ENCODE measurements around the gene CENPU.
"Not testable (repeated sequence)": the region's sequence is repeated elsewhere in the genome, so short reads cannot be mapped to it uniquely, and the experiment has no call there.

The CENPU gene

DNA sequence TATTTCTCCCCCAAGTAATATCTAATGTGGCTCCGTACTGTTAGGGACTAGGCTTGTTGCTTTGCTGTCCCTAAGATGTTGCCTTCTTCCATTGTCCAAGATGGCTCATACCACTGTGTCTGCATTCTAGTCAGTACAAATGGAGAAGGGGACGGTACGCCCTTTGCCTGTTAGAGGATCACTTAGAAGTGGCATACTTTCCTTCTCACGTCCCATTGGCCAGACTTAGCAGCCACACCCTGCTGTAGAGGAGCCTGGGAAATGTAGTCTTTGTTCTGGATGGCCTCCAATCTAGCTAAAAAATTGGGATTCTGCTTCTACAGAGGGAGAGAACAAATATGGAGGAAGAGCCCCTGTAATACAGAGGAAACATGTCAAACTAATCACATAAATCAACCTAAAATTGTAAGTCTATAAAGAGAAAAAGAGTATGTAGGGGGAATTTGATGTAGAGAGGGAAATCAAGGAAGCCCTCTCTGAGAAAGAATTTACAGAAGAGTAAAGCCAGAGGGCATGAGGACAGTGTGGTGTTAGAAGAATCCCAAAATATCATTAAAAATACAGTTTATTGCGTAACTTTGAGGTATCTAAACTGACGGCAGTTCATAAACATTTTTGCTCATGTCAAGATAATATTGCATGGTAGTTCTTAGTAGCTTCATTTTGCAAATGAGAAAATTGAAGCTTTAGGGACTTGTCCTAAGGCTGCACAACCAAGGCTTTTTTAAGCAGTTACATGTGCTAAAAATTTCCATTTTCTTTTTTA lies 69.3 kb downstream of the CENPU start:
- DNase-seq (ENCODE audit: low read depth), result no peak

DNA sequence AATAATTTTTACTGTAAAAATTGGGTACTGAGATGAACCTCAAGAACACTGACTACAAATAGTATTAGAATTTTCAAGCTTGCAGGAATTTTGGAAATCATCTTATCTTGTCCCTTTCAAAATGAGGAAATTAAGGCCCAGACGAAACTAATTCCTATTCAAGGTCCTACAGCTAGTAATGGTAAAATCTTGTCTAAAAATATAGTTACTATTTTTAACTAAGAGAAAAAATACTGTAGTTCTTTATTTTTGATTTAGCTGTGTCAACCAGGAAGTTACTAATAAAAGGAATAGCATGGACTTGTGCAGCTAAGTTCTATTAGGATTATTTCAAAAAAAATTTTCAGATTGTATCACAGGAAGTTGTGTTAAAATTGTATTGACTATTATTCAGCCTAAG lies 71.7 kb downstream of the CENPU start:
- no peak for DNase-seq (ENCODE audit: low read depth)

DNA sequence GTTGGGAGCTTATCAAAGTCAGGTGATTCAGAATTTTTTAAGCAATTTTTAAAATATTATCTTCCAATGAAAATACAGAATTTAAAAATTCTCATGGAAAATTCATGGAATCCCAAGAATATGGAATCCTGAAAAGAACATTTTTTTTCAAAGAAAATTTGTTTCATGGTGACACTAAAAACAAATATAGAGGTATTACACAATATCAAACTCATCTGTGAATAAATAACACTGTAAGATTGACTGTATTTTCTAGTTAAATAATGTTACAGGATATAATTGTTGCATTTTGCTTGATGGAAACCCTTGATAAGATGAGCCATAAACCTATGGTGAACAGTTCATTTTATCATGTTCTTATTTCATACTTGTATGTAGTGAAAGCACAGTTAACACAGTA lies 72.9 kb downstream of the CENPU start:
- DNase-seq (ENCODE audit: low read depth), result no peak

- not testable (repeated sequence) for DNase-seq (ENCODE audit: low read depth)
Observed at GRCh38 chr4:184657820-184658219, 76.1 kb downstream of the CENPU start.

DNA sequence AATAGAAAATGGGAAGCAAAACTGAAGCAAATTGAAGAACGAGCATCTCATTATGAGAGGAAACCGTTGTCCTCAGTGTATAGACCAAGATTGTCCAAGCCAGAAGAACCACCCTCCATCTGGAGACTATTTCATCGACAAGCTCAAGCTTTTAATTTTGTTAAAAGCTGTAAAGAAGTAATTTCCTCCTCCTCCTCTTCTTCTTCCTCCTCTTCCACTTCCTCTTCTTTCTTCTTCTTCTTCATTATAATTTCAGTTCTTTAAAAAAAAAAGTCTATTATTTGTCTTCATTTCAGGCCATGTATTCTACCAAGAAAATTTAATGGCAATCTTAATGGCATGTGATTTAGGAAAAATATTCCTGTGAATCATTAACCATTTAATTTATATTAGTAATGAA lies 76.8 kb downstream of the CENPU start:
- DNase-seq (ENCODE audit: low read depth), result no peak

DNA sequence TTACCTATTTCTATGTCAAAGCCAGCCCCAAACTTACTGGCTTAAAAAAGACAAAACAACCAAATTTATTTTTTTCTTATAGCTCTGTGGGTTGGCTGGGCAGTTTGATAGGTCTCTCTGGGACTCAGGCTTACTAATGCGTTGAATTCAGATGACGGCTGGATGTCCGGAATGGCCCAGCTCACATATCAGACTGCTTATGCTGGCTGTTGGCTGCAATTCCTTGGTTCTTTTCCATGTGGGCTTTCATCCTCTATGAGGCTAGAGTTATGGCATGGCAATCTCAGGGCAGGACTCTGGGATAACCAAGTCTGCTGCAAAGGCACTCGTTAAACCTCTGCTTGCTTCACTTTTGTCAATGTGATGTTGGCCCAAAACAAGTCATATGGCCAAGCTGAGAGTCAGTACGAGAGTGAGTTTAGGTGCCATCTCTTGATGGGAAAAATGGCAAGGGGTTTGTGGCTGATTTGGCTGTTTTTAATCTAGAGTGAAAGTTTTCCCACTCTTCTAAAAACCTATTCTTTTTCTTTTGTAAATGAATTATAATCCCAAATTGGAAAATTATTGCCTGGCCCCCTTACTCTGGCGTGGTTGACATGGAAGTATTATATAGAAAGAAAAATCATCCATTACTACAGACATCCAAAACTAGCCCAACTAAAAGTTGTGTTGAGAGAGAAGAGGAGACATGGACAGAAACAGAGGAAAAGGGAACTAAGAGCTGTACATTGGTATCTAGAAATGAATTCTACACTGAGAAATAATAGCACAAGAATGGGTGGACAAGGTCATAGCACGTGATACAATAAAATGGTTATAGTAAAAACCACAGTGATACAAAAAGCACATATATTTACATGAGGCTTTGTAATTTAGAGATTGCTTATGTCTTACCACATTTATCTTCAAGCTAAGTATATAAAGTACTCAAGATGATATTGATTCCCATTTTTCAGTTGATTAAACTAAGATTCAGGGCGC lies 77.7 kb downstream of the CENPU start:
- no peak for DNase-seq (ENCODE audit: low read depth)

DNA sequence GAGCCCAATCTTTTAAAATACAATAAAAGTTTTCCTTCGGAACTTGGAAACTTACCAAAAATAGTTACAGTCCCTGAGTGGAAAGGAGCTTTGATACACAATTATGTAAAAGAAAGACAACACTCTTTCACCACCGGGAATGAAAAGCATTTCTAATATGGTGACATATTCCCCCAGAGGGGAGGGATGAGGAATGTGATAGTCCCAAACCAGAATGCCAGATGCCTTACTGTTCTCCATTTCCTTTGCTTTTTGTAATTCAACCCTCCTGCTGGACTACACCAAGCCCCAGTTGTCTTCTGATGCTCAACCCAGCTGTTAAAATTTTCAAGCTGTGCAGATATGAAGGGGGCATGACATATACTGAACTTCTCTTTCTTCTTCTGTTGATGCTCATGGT lies 80.2 kb downstream of the CENPU start:
- peak; percentile 58 for DNase-seq (ENCODE audit: low read depth)

GRCh38 chr4:184652681-184653080 lies 81.2 kb downstream of the CENPU start:
- DNase-seq (ENCODE audit: low read depth), result not testable (repeated sequence)

- DNase-seq (ENCODE audit: low read depth), result no peak
Observed at GRCh38 chr4:184651899-184652298, 82.0 kb downstream of the CENPU start.

GRCh38 chr4:184649971-184650855 lies 83.7 kb downstream of the CENPU start:
- DNase-seq (ENCODE audit: low read depth), result no peak

DNA sequence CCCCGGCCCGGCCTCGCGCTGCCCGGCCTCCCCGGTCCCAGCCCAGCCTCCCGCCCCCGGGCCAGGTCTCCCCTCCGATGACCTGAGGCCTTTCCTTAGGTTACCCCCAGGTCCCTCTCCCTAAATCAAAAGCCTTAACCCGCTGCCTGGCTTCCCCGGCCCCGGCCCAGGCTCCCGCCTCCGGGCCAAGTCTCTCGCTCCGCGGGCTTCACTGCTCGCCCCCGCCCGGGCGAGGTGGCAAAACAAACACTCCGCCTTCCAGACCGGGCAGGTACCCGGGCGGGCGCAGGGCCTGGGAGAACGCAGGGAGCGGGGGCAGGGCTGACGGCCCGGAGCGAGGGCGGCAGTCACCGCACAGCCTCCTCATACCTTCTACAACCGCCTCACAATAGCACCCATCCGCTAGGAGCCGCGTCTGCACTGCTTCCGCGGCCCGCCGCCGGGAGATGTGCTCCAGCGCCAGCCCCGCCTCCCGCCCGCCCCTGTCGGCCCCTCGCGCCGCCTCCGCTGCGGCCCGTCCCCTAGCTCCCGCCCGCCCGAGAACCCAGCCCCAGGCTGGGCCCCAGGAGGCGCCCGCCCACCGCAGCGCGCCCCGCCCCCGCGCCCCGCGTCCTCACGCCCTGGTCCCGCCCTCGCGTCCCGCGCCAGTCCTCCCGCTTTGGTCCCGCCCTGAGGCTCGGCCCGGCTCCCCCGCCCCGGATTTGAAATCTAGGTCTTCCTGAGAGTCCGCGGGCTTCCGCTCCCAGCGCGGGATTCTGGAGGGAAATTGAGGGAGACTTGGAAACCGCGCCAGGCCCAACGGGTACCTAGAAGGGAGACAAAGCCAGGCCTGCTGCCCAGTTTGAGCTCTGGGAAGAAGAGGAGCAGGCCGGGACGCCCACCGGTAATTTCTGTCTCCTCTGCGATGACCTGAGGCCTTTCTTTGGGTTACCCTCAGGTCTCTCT lies 84.6 kb downstream of the CENPU start, which contains the start of the genes CASP3 and PRIMPOL:
CASP3 (minus strand) TSS at position 422 of the 945 bp plus-strand sequence. CDS start 10,994 bp downstream, outside the sequence.
PRIMPOL (plus strand) TSS at position 713 of the 945 bp plus-strand sequence. CDS start 7,403 bp downstream, outside the sequence.
- peak; percentile 52 for DNase-seq (ENCODE audit: low read depth)

- no peak for DNase-seq (ENCODE audit: low read depth)
Observed at GRCh38 chr4:184648313-184649025, 85.4 kb downstream of the CENPU start.

DNA sequence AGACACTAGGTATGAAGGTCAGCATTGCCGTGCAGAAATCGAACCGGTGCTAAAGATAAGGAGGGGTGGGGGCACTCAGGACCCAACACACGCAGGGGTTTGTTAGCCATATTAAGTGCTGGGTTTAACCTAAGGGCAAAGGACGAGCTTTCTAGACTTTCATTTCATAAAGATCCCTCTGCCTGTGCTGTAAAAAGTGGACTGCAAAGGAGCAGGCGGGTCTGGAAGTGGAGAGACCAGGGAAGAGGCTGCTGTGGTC lies 85.9 kb downstream of the CENPU start:
- no peak for DNase-seq (ENCODE audit: low read depth)

DNA sequence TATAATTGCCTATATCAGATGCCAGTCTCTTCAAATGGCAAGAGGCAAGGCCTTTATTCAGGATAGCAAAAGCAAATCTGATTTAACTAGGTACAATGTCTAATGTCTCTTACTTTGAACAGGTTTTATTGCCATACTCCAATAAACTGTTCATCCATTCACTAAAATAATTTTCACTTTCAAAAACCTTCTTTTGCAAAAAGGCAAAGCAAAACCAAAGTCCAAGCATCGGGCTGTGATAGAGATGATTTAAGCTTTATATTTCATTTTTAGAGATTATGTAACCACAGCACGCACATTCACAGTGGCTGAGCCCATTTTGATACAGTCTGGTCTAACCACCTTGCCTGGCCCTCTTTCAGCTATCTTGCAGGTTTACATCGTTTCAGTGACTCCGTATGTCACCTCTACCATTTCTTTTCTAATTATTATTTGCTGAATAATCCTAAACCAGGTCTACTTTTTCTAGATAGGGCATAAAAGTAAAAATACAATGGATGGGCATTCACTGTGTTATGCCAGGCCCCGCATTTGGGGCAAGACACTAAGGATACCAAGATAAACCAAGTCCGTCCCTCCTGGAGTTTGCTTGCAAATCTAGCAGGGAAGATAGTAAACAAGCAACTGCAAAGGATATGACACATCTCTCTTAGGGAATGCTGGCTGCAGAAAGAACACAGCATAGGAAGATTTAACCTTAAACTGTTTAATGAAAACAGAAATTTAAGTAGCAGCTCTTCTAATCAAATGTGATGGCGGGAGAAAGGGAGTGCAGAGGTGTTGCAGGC lies 86.4 kb downstream of the CENPU start:
- DNase-seq (ENCODE audit: low read depth), result no peak

GRCh38 chr4:184645904-184646610 lies 87.8 kb downstream of the CENPU start:
- DNase-seq (ENCODE audit: low read depth), result no peak

DNA sequence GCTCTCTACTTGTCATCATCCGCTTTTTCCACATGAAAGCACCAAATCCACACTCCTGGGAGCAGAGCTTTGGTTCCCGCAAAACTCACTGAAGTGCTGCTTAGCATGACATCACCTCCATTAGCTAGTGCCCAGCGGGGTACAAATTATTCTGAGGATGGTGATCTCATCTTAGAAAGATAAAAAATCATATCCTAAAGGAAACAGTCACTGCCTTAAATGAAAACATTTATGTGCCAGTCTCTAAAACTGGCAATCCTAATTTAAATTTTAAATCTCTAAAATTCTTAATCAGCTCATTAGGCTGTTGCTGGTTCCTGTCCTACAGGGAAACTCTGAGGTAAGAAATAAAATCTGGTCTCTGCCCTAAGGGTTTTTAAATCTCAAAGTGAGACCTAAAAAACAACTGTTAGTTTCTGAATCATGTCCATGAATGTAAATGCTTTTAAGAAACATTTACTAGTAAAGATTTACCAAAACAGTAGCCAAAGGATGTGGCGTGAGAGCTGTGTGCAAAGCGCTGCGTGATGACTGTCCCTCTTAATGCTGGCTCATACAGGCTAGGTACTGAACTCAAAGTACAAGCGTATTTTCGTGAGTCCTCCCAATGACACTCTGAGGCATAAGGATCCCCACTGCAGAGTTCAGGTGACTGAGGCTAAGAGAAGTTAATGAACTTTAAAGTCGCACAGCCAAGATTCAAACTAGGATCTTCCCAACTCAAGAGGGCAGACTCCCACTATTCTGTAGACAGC lies 89.2 kb downstream of the CENPU start:
- DNase-seq (ENCODE audit: low read depth), result no peak

Data from non-pigmented ciliary epithelial cell (primary cell).